Neural cell (in vitro differentiated cells): ENCODE data around the gene DNAJC27. TPM values are rescaled to one million over a fixed set of nuclear protein-coding genes. Genes with fewer than 3 reads are reported as not detected.

Experiments
- H2AFZ ChIP-seq: fragments of 200-600, 300-800 bp; sonication (generic), shearing (Covaris generic); 2 replicates; pipeline ENCODE4 v1.6.0; 2014; ENCODE audit warnings: low read depth, mild to moderate bottlenecking, antibody characterized with exemption, low read length, moderate library complexity
- H3F3A ChIP-seq: fragments of 200-600 bp; shearing (Covaris generic); 2 replicates; pipeline ENCODE4 v1.6.1; 2016; ENCODE audit warnings: mild to moderate bottlenecking, moderate library complexity, mixed read lengths, antibody characterized with exemption, low read length; ENCODE audit not compliant: insufficient read depth, poor library complexity, severe bottlenecking
- H3K27ac ChIP-seq: fragments of 200-600, 300-800 bp; sonication (generic), shearing (Covaris generic); 2 replicates; pipeline ENCODE4 v1.5.1; 2014; ENCODE audit warnings: mild to moderate bottlenecking, low read length, moderate library complexity
- H3K27me3 ChIP-seq: fragments of 300-800, 200-600 bp; sonication (generic), shearing (Covaris generic); 2 replicates; pipeline ENCODE4 v1.6.0; 2014; ENCODE audit warnings: mild to moderate bottlenecking, low read depth, low read length, moderate library complexity; ENCODE audit not compliant: insufficient read depth
- H3K36me3 ChIP-seq: fragments of 300-800, 200-600 bp; sonication (generic), shearing (Covaris generic); 2 replicates; pipeline ENCODE4 v1.5.1; 2014; ENCODE audit warnings: mild to moderate bottlenecking, antibody characterized with exemption, low read length, moderate library complexity; ENCODE audit not compliant: insufficient read depth
- H3K4me2 ChIP-seq: fragments of 300-800, 200-600 bp; sonication (generic), shearing (Covaris generic); 2 replicates; pipeline ENCODE4 v1.6.0; 2014; ENCODE audit warnings: mild to moderate bottlenecking, low read length
- H3K4me3 ChIP-seq: fragments of 300-800, 200-600 bp; sonication (generic), shearing (Covaris generic); 2 replicates; pipeline ENCODE4 v1.5.1; 2014; ENCODE audit warnings: mild to moderate bottlenecking, low read length, moderate library complexity
- H3K79me2 ChIP-seq: fragments of 200-600 bp; shearing (Covaris generic); replicated peaks from 2 replicates; pipeline ENCODE4 v1.6.0; 2014; ENCODE audit warnings: mild to moderate bottlenecking, low read length, moderate library complexity; ENCODE audit not compliant: insufficient read depth
- H3K9ac ChIP-seq: fragments of 300-800, 200-600 bp; sonication (generic), shearing (Covaris generic); 2 replicates; pipeline ENCODE4 v1.6.1; 2016; ENCODE audit warnings: mild to moderate bottlenecking, low read length, mixed read lengths
- H3K9me2 ChIP-seq: fragments of 200-600 bp; shearing (Covaris generic); 2 replicates; pipeline ENCODE4 v1.6.1; 2016; ENCODE audit warnings: mild to moderate bottlenecking, low read length, mixed read lengths; ENCODE audit not compliant: insufficient read depth
- H3K9me3 ChIP-seq: fragments of 200-600, 300-800 bp; sonication (generic), shearing (Covaris generic); 2 replicates; pipeline ENCODE4 v1.6.1; 2016; ENCODE audit warnings: mild to moderate bottlenecking, mixed run types, low read length, moderate library complexity, mixed read lengths
- H4K20me1 ChIP-seq: fragments of 200-600 bp; shearing (Covaris generic); 2 replicates; pipeline ENCODE4 v1.6.1; 2016; ENCODE audit warnings: mild to moderate bottlenecking, mixed run types; ENCODE audit not compliant: insufficient read depth
- CTCF ChIP-seq: fragments of 450-650 bp; IDR thresholded peaks from 2 replicates; pipeline ENCODE4 v1.5.1; 2014; ENCODE audit warnings: antibody characterized with exemption, mild to moderate bottlenecking, moderate library complexity; ENCODE audit not compliant: poor library complexity, severe bottlenecking
- EP300 ChIP-seq: fragments of 450-650 bp; conservative IDR thresholded peaks from 2 replicates; pipeline ENCODE4 v1.6.1; 2014; ENCODE audit warnings: antibody characterized with exemption, mild to moderate bottlenecking, moderate library complexity; ENCODE audit not compliant: poor library complexity, severe bottlenecking
- EZH2 ChIP-seq: fragments of 200-600, 300-800 bp; shearing (Covaris generic), sonication (generic); IDR thresholded peaks from 2 replicates; pipeline ENCODE4 v1.6.1; 2014; ENCODE audit warnings: antibody characterized with exemption, low read length, borderline replicate concordance, mild to moderate bottlenecking; ENCODE audit not compliant: insufficient read depth, poor library complexity, severe bottlenecking
- MXI1 ChIP-seq: fragments of 450-650 bp; conservative IDR thresholded peaks from 2 replicates; pipeline ENCODE4 v1.6.1; 2014; ENCODE audit warnings: antibody characterized with exemption, mild to moderate bottlenecking; ENCODE audit not compliant: poor library complexity, severe bottlenecking
- POLR2AphosphoS5 ChIP-seq: IDR thresholded peaks from 2 replicates; pipeline ENCODE4 v1.6.1; 2012
- RAD21 ChIP-seq: fragments of 450-650 bp; conservative IDR thresholded peaks from 2 replicates; pipeline ENCODE4 v1.6.1; 2014; ENCODE audit warnings: antibody characterized with exemption, mild to moderate bottlenecking, moderate library complexity
- REST ChIP-seq: IDR thresholded peaks from 2 replicates; pipeline ENCODE4 v1.6.1; 2012; ENCODE audit warnings: borderline replicate concordance
- SMC3 ChIP-seq: fragments of 450-650 bp; conservative IDR thresholded peaks from 2 replicates; pipeline ENCODE4 v1.6.1; 2014; ENCODE audit warnings: antibody characterized with exemption, mild to moderate bottlenecking, moderate library complexity; ENCODE audit not compliant: poor library complexity
- TAF1 ChIP-seq: IDR thresholded peaks from 2 replicates; pipeline ENCODE4 v1.6.1; 2012; ENCODE audit warnings: low read depth
- polyA plus RNA-seq: library from polyadenylated mRNA; depleted of rRNA; stranded (reverse); fragments of >200 nt; gene quantifications from 2 replicates; pipeline ENCODE4 v1.2.3, GENCODE V29; 2014

DNAJC27 gene
- polyA plus RNA-seq, 1 donor from 2014 or later: 22.4 TPM

- Histone ChIP-seq H3K4me2 (no peak overlapping the region), H3F3A (no peaks in the 10 kb centered on the region), H2AFZ (no peak overlapping the region), H3K4me3 (no peak overlapping the region), H3K9me3 (peaks cover 5% of the 10 kb centered on the region), H3K27me3 (no peaks in the 10 kb centered on the region), H3K36me3 (peaks cover 40% of the 10 kb centered on the region), H3K9ac (no peak overlapping the region), H3K9me2 (no peaks in the 10 kb centered on the region), H3K27ac (no peak overlapping the region), H4K20me1 (no peaks in the 10 kb centered on the region), H3K79me2 (no peaks in the 10 kb centered on the region)
- TF ChIP-seq EP300: no peak
- no peak for TF ChIP-seq SMC3
- no peak for TF ChIP-seq CTCF
- no peak for TF ChIP-seq RAD21
- TF ChIP-seq REST: no peak
- no peak for TF ChIP-seq TAF1
- TF ChIP-seq EZH2: no peak
- no peak for TF ChIP-seq POLR2AphosphoS5
- no peak for TF ChIP-seq MXI1
These were observed 15.8 kb downstream of the DNAJC27 start for GRCh38 chr2:24955921-24956320.

DNA sequence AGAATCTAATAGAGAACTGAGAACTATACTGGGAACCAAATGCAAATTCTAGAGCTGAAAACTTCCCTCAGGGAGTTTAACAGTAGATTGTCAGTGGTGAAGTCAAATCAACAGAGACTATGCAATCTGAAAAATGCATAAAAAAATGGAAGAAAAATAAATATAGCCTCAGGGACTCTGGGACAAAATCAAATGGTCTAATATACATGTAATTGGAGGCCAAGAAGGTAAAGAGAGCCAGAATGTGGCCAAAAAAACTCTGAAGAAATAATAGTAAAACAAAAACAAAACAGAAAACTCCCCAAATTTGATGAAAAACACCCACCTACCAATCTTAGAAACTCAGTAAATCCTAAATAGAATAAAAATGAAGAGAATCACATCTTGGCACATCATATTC, 16.5 kb downstream of the DNAJC27 start:
- Histone ChIP-seq H2AFZ (no peak overlapping the region), H3K9me2 (no peaks in the 10 kb centered on the region), H3K9ac (no peak overlapping the region), H3K27ac (no peak overlapping the region), H4K20me1 (no peaks in the 10 kb centered on the region), H3F3A (no peaks in the 10 kb centered on the region), H3K36me3 (peaks cover 41% of the 10 kb centered on the region), H3K9me3 (peaks cover 5% of the 10 kb centered on the region), H3K79me2 (no peaks in the 10 kb centered on the region), H3K4me2 (no peak overlapping the region), H3K4me3 (no peak overlapping the region), H3K27me3 (no peaks in the 10 kb centered on the region)
- no peak for TF ChIP-seq RAD21
- no peak for TF ChIP-seq SMC3
- no peak for TF ChIP-seq MXI1
- TF ChIP-seq TAF1: no peak
- no peak for TF ChIP-seq POLR2AphosphoS5

- TF ChIP-seq EZH2 (no peak), CTCF (no peak), REST (no peak)
- Histone ChIP-seq H4K20me1 (no peaks in the 10 kb centered on the region), H3K27ac (no peak overlapping the region), H3F3A (no peaks in the 10 kb centered on the region), H3K9me2 (no peaks in the 10 kb centered on the region), H3K9me3 (no peaks in the 10 kb centered on the region), H3K4me3 (no peak overlapping the region), H3K36me3 (peaks cover 14% of the 10 kb centered on the region), H2AFZ (no peak overlapping the region), H3K9ac (no peak overlapping the region), H3K79me2 (no peaks in the 10 kb centered on the region), H3K4me2 (no peak overlapping the region), H3K27me3 (no peaks in the 10 kb centered on the region)
These were observed 21.7 kb downstream of the DNAJC27 start for GRCh38 chr2:24950102-24950501.
